HG02938 (cell line): Measurements from ENCODE around the gene ZSCAN5A.
"Not testable (repeated sequence)": the region's sequence is repeated elsewhere in the genome, so short reads cannot be mapped to it uniquely, and the experiment has no call there.

ENCODE experiments used
- ATAC-seq: cut with Tn5 transposase; IDR thresholded peaks from one replicate; pipeline ENCODE4 v1.9.1; 2021; ENCODE audit warnings: mild to moderate bottlenecking, moderate library complexity; ENCODE audit not compliant: unreplicated experiment

Gene ZSCAN5A

GRCh38 chr19:56314381-56315076 is at the start of gene ZSCAN5A:
TSS of gene ZSCAN5A (minus strand) at chr19:56314839. CDS start at chr19:56225046, 89,793 bp downstream.
- ATAC-seq = peak; percentile 59

- no peak for ATAC-seq
These were observed 46.2 kb upstream of the ZSCAN5A start for GRCh38 chr19:56360841-56361240.

GRCh38 chr19:56356944-56357343 is 42.3 kb upstream of the ZSCAN5A start:
- ATAC-seq = no peak

- ATAC-seq = no peak
These were observed 40.9 kb upstream of the ZSCAN5A start for GRCh38 chr19:56355517-56355916.

- ATAC-seq = no peak
These were observed 36.6 kb upstream of the ZSCAN5A start for GRCh38 chr19:56351208-56351607.

- no peak for ATAC-seq
These were observed 35.9 kb upstream of the ZSCAN5A start for GRCh38 chr19:56350416-56351045.

GRCh38 chr19:56348289-56348877 is 33.7 kb upstream of the ZSCAN5A start:
- no peak for ATAC-seq

GRCh38 chr19:56347163-56347778 is 32.6 kb upstream of the ZSCAN5A start:
- ATAC-seq = no peak

GRCh38 chr19:56341948-56342347 is 27.3 kb upstream of the ZSCAN5A start:
- ATAC-seq = no peak

- not testable (repeated sequence) for ATAC-seq
These were observed 24.4 kb upstream of the ZSCAN5A start for GRCh38 chr19:56339031-56339430.

GRCh38 chr19:56337077-56337476 is 22.4 kb upstream of the ZSCAN5A start:
- not testable (repeated sequence) for ATAC-seq

GRCh38 chr19:56335371-56335770 is 20.7 kb upstream of the ZSCAN5A start:
- ATAC-seq = not testable (repeated sequence)

- no peak for ATAC-seq
These were observed 18.9 kb upstream of the ZSCAN5A start for GRCh38 chr19:56333506-56333905.

- no peak for ATAC-seq
These were observed 18.1 kb upstream of the ZSCAN5A start for GRCh38 chr19:56332695-56333094.

- no peak for ATAC-seq
These were observed 9.8 kb upstream of the ZSCAN5A start for GRCh38 chr19:56324436-56324835.

- ATAC-seq = no peak
These were observed 7.4 kb upstream of the ZSCAN5A start for GRCh38 chr19:56321989-56322440.

GRCh38 chr19:56321254-56321988 is 6.8 kb upstream of the ZSCAN5A start:
- no peak for ATAC-seq

- no peak for ATAC-seq
These were observed 5.4 kb upstream of the ZSCAN5A start for GRCh38 chr19:56319991-56320390.

- ATAC-seq = no peak
These were observed 3.1 kb upstream of the ZSCAN5A start for GRCh38 chr19:56317749-56318148.

GRCh38 chr19:56316728-56317127 is 2.1 kb upstream of the ZSCAN5A start:
- no peak for ATAC-seq
